ENCODE measurements around the gene MAP3K9. TPM values are rescaled to one million over a fixed set of nuclear protein-coding genes. Genes with fewer than 3 reads are reported as not detected.

The MAP3K9 gene
- total and polyA plus RNA-seq, 8 donors: 2.1 to 7.6 (median 4.9) TPM

DNA sequence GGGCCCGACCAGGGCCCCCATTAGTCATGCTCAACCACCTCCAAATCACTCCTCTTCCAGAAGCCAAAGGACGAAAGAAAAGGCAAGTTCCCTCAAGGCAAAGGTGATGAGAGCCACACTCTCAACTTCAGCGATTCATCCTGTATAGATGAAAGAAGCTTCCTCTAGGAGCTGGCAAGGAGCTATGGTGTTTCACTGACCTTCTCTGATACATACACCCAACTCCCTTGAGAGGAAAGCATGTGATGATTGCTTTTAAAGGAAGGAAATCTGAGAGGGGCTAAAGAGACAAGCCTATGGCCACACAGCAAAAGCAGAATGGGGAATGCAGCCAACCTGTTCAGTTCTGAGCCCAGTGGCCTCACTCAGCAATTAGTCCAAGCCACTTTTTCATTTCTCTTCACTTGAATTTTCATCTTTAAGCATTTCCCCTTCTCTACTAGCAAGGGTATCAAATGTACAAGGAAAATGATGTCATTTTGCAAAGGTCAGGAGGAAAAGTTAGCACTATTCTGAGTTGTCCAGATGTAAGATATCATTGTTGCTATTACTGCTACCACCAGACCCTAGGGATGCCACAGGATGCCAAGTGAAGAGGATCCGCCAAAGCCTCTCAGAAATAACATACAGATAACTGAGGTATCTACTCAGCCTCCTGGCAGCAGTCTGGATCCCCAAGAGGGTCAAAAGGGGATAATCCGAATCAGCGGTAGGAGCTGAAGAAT, 82.5 kb downstream of the MAP3K9 start:
- 84 to 86% methylated on average over 6 of the region's 6 CpGs for WGBS, 2 donors
- H3K9me3 ChIP-seq: no peaks in the 10 kb centered on the region
- intact Hi-C loops (cut with DNase I): loop anchor here in 1 of 3 donors (10.0 kb wide), 1 partner anchor 92 kb away; no protein-coding TSS in a partner anchor
- H3K36me3 ChIP-seq: peaks cover 0 to 8% (median 0%) of the 10 kb centered on the region in 3 donors
- ATAC-seq: no peak
- H3K4me3 ChIP-seq: no peak overlapping the region
- TF ChIP-seq CTCF (IDR thresholded peaks at IDR 0.05): no peak
- no peaks in the 10 kb centered on the region for H3K4me1 ChIP-seq
- no peak for DNase-seq
- H3K27ac ChIP-seq: no peak overlapping the region
- no peaks in the 10 kb centered on the region for H3K27me3 ChIP-seq
- no peak for FAIRE-seq

- WGBS, 2 donors: 85 to 87% methylated on average over 6 of the region's 6 CpGs
Observed at GRCh38 chr14:70724944-70725343, 84.4 kb downstream of the MAP3K9 start.

DNA sequence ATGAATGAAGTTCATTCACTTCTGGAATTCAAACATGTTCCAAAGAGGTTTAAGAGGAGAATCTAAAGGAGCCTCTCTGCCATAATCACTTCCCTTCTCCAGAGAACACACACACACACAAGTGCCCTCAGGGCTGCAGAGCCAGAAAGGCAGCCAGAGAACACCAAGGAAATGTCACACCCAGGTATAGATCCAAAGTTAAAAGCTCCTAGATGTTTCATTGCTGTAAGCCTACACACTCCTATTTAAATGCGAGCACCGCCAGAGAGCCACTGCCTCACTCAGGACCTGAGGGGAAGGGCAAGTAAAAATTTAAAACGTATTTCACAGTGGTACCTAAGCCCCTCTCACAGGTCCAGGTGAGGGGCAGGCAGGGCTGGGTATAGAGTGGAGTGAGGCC, 85.2 kb downstream of the MAP3K9 start:
- WGBS, 2 donors: 75 to 82% methylated on average over 3 of the region's 3 CpGs
- Histone ChIP-seq H3K9me3 (no peaks in the 10 kb centered on the region), H3K4me1 (no peaks in the 10 kb centered on the region), H3K4me3 (no peak overlapping the region), H3K27me3 (no peaks in the 10 kb centered on the region), H3K36me3 (no peaks in the 10 kb centered on the region), H3K27ac (no peak overlapping the region)
- intact Hi-C loops (cut with DNase I): loop anchor here in 1 of 3 donors (10.0 kb wide), 1 partner anchor 89 kb away; no protein-coding TSS in a partner anchor
- FAIRE-seq (no peak), ATAC-seq (no peak), DNase-seq (no peak)
- TF ChIP-seq CTCF (IDR thresholded peaks at IDR 0.05): no peak

More at GRCh38 chr14:70724944-70725343, 84.4 kb downstream of the MAP3K9 start:
- DNase-seq (no peak), ATAC-seq (no peak), FAIRE-seq (no peak)
- H3K4me1 ChIP-seq: no peaks in the 10 kb centered on the region
- H3K27ac ChIP-seq: no peak overlapping the region
- intact Hi-C loops (cut with DNase I): loop anchor here in 1 of 3 donors (10.0 kb wide), 1 partner anchor 90 kb away; no protein-coding TSS in a partner anchor
- no peak for TF ChIP-seq CTCF (IDR thresholded peaks at IDR 0.05)
- peaks cover 0 to 2% (median 0%) of the 10 kb centered on the region in 3 donors for H3K36me3 ChIP-seq
- H3K27me3 ChIP-seq: no peaks in the 10 kb centered on the region
- H3K9me3 ChIP-seq: no peaks in the 10 kb centered on the region
- H3K4me3 ChIP-seq: no peak overlapping the region

- no peak for FAIRE-seq
- Histone ChIP-seq H3K4me1 (no peaks in the 10 kb centered on the region), H3K36me3 (no peaks in the 10 kb centered on the region), H3K9me3 (no peaks in the 10 kb centered on the region), H3K27me3 (no peaks in the 10 kb centered on the region), H3K4me3 (no peak overlapping the region), H3K27ac (no peak overlapping the region)
- intact Hi-C loops (cut with DNase I): loop anchor here in 1 of 3 donors (10.0 kb wide), 1 partner anchor 88 kb away; no protein-coding TSS in a partner anchor
- 67 to 79% methylated on average over 5 of the region's 5 CpGs for WGBS, 2 donors
- ATAC-seq: no peak
- DNase-seq: no peak
- TF ChIP-seq CTCF (IDR thresholded peaks at IDR 0.05): no peak
Observed at GRCh38 chr14:70723276-70723675, 86.0 kb downstream of the MAP3K9 start.

DNA sequence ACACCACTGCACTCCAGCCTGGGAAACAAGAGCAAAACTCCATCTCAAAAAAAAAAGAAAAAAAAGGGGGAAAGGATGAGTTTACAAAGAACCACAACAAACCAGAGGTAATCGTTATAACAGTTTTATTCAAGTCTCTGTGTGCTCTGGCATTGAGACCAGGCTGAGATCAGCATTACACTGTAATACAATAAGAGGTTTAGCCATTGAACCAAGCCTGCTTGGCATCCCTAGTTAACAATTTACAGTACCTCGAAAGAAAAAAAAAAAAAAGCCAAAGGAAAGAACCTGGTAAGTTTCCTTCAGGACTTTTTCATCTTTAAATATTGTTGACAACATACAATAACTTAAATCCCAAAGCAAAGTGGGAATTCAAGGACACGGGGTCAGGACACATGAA, 86.9 kb downstream of the MAP3K9 start:
- H3K36me3 ChIP-seq: no peaks in the 10 kb centered on the region
- WGBS, 2 donors: 41 to 42% methylated on average over 3 of the region's 3 CpGs
- H3K27me3 ChIP-seq: no peaks in the 10 kb centered on the region
- no peaks in the 10 kb centered on the region for H3K9me3 ChIP-seq
- intact Hi-C loops (cut with DNase I): loop anchor here in 1 of 3 donors (10.0 kb wide), 1 partner anchor 88 kb away; no protein-coding TSS in a partner anchor
- DNase-seq (no peak), FAIRE-seq (no peak), ATAC-seq (peak in 2 of 4 donors; percentile 71 to 74)
- no peak overlapping the region for H3K4me3 ChIP-seq
- H3K4me1 ChIP-seq: no peaks in the 10 kb centered on the region
- H3K27ac ChIP-seq: no peak overlapping the region
- no peak for TF ChIP-seq CTCF (IDR thresholded peaks at IDR 0.05)

Data from pancreas (tissue), 10 donors.